Kidney epithelial cell (primary cell): ENCODE data around the gene B3GNT8. TPM values are rescaled to one million over a fixed set of nuclear protein-coding genes. Genes with fewer than 3 reads are reported as not detected.

ENCODE experiments used
- DNase-seq: peaks from one replicate; pipeline ENCODE4 v3.0.0-alpha.2; 2010; ENCODE audit warnings: low read depth
- H3K27me3 ChIP-seq: 2 replicates; pipeline ENCODE4 v1.6.0; 2011; ENCODE audit warnings: low read length; ENCODE audit not compliant: control insufficient read depth, insufficient read depth
- H3K36me3 ChIP-seq: 2 replicates; pipeline ENCODE4 v1.5.1; 2011; ENCODE audit warnings: low read length; ENCODE audit not compliant: control insufficient read depth, insufficient read depth
- H3K4me3 ChIP-seq: 2 replicates; pipeline ENCODE4 v1.5.1; 2011; ENCODE audit warnings: low read depth, mild to moderate bottlenecking, control low read depth, low read length
- total RNA-seq: library from RNA; depleted of rRNA; stranded (reverse); fragments of >200 nt; gene quantifications from 2 replicates; pipeline ENCODE4 v1.2.3, GENCODE V29; 2015
- TF ChIP-seq, protein P1 (sequence below): IDR thresholded peaks from 2 replicates; pipeline ENCODE4 v1.5.1; 2011; ENCODE audit warnings: mild to moderate bottlenecking, moderate library complexity, low read length, control low read depth, inconsistent platforms; ENCODE audit not compliant: insufficient read depth, poor library complexity, severe bottlenecking

Gene B3GNT8
- total RNA-seq, 1 donor from 2014 or later: 1.2 TPM

- no peak for DNase-seq
- TF ChIP-seq, protein P1, sequence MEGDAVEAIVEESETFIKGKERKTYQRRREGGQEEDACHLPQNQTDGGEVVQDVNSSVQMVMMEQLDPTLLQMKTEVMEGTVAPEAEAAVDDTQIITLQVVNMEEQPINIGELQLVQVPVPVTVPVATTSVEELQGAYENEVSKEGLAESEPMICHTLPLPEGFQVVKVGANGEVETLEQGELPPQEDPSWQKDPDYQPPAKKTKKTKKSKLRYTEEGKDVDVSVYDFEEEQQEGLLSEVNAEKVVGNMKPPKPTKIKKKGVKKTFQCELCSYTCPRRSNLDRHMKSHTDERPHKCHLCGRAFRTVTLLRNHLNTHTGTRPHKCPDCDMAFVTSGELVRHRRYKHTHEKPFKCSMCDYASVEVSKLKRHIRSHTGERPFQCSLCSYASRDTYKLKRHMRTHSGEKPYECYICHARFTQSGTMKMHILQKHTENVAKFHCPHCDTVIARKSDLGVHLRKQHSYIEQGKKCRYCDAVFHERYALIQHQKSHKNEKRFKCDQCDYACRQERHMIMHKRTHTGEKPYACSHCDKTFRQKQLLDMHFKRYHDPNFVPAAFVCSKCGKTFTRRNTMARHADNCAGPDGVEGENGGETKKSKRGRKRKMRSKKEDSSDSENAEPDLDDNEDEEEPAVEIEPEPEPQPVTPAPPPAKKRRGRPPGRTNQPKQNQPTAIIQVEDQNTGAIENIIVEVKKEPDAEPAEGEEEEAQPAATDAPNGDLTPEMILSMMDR: no peak
- Histone ChIP-seq H3K36me3 (no peaks in the 10 kb centered on the region), H3K4me3 (no peak overlapping the region), H3K27me3 (peaks cover 2% of the 10 kb centered on the region)
Observed at GRCh38 chr19:41445575-41445974, 18.4 kb upstream of the B3GNT8 start.

DNA sequence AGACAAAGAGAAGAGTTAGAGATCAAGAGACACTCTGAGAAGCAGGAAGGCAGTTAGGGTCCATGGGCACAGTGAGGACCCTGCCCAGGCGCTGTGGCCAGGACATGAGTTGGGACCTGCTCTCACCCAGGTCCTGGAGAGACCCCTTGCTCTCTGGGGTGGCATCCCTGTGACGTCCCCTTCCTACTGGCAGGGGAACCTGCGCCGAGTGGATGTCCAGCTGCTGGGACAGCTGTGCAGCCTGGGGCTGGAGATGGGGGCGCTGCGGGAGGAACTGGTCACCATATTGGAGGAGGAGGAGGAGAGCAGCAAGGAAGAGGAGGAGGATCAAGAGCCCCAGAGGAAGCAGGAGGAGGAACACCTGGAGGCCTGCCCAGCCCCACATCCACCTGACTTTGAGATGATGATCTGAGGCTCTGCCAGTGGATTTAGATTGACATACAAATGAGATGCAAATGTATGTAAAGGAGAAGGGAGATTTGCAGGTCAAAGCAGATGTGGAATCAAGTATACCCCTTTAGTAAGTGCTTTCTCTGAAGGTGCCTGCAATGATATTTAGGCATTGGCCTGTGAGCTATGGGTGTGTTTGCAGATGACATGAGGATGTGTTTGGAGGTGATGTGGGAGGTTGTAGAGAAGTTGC is 16.8 kb upstream of the B3GNT8 start:
- Histone ChIP-seq H3K27me3 (no peaks in the 10 kb centered on the region), H3K36me3 (no peaks in the 10 kb centered on the region), H3K4me3 (no peak overlapping the region)
- no peak for DNase-seq
- TF ChIP-seq, protein P1: no peak

DNA sequence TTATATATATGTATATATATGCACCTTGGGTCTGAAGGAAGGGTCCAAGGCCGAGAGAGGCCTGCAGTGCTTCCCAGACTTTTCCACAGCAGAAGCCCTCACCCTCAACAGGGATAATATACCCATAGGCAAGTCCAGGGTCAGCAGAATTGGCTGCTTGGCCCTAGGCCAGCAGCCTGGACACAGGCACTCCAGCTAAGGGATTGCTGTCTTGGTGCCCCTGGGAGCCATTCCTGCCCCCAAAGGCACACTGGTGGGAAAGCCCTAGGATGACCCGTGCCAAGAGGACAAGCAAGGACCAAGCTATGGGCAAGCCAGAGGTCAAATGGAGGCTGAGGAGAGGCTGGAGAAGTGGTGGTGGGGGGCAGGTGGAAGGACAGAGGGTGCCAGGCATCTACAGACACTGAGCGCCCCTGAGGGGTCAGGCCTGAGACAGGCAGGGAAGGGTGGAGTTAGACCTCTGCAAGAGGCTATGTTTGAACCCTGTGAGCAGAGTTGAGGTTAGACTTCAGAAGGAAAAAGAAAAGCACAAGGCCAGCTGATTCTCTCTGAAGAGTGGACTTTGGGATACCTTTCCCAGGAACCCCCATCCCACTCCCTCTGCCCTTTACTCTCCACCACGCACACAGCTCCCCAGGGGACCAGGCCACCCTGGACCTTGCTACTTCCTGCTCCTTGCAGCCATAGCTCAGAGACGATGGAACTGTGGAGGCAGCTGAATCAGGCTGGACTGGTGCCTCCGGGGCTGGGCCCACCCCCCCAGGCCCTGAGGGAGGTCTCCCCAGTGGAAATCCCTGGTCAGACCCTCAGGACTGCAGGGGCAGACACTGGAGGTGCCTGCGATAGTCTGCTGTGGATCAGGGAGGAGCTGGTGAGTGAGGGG is 15.5 kb upstream of the B3GNT8 start, which contains the start of gene ERICH4:
Gene ERICH4, plus strand, starts transcription at position 684 of the 883 bp plus-strand sequence. Its CDS starts 14 bp downstream, at position 698.
- TF ChIP-seq, protein P1: no peak
- Histone ChIP-seq H3K27me3 (no peaks in the 10 kb centered on the region), H3K4me3 (no peak within 1 kb of the TSS), H3K36me3 (no peaks in the 10 kb centered on the region)
- DNase-seq: no peak

GRCh38 chr19:41441321-41441945 is 14.3 kb upstream of the B3GNT8 start:
- Histone ChIP-seq H3K36me3 (peaks cover 1% of the 10 kb centered on the region), H3K4me3 (no peak overlapping the region), H3K27me3 (no peaks in the 10 kb centered on the region)
- no peak for DNase-seq
- TF ChIP-seq, protein P1: no peak

GRCh38 chr19:41439441-41440222 is 12.5 kb upstream of the B3GNT8 start, which contains the start of gene DMAC2:
Gene DMAC2 (minus strand): TSS chr19:41439912. CDS start chr19:41439899, 13 bp downstream.
- TF ChIP-seq, protein P1: peak; percentile 56
- peak within 1 kb of the TSS; percentile 98 for H3K4me3 ChIP-seq
- no peaks in the 10 kb centered on the region for H3K27me3 ChIP-seq
- peaks cover 1% of the 10 kb centered on the region for H3K36me3 ChIP-seq
- peak; percentile 96 for DNase-seq
